Measurements from ENCODE around the gene HOXA2.

DNA sequence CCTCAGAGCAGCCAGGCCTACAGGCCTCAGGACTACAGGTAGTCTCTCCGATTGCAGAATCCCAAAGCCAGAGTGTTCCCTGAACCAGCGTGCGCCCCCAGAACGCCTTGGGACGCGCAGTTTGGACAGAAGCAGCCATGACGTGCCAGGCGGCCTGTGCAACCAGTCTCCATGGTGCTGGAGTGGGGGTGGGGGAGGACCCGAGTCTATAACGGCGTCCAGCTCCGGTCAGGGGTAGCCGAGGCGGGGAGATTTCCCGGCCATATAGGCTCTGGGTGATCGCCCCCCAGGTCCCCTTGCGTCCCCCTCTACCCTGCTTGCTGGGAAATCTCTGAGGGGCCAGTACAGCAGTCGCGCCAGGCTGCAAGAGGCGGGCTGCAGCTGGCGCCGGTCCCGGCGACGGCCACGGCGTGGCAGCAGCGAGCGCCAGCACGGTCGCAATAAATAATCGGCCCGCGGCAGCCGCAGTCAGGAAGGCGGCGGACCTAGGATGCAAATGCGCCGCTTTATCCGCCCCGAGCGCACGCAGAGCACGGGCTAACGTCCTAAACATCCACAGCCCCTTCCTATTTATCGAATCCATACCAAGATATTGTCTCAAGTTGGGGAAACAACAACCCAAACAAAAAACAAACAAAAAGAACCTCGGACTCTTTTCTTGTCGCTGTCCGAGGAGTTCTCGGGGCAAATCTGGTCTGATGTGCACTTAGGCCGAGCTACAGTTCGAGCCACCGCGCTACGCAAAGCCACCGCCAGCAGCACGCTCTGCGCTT, 48.3 kb upstream of the HOXA2 start:
- TF ChIP-seq POLR2A (IDR thresholded peaks at IDR 0.05): no peak
- TF ChIP-seq, protein P1, sequence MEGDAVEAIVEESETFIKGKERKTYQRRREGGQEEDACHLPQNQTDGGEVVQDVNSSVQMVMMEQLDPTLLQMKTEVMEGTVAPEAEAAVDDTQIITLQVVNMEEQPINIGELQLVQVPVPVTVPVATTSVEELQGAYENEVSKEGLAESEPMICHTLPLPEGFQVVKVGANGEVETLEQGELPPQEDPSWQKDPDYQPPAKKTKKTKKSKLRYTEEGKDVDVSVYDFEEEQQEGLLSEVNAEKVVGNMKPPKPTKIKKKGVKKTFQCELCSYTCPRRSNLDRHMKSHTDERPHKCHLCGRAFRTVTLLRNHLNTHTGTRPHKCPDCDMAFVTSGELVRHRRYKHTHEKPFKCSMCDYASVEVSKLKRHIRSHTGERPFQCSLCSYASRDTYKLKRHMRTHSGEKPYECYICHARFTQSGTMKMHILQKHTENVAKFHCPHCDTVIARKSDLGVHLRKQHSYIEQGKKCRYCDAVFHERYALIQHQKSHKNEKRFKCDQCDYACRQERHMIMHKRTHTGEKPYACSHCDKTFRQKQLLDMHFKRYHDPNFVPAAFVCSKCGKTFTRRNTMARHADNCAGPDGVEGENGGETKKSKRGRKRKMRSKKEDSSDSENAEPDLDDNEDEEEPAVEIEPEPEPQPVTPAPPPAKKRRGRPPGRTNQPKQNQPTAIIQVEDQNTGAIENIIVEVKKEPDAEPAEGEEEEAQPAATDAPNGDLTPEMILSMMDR (IDR thresholded peaks at IDR 0.05): peak; percentile 75 to 92 (median 84)
